HG02623 (cell line): ENCODE results near the gene BTK.

ENCODE experiments used
- ATAC-seq: cut with Tn5 transposase; IDR thresholded peaks from one replicate; pipeline ENCODE4 v1.9.1; 2021; ENCODE audit warnings: moderate library complexity; ENCODE audit not compliant: unreplicated experiment

BTK gene

DNA sequence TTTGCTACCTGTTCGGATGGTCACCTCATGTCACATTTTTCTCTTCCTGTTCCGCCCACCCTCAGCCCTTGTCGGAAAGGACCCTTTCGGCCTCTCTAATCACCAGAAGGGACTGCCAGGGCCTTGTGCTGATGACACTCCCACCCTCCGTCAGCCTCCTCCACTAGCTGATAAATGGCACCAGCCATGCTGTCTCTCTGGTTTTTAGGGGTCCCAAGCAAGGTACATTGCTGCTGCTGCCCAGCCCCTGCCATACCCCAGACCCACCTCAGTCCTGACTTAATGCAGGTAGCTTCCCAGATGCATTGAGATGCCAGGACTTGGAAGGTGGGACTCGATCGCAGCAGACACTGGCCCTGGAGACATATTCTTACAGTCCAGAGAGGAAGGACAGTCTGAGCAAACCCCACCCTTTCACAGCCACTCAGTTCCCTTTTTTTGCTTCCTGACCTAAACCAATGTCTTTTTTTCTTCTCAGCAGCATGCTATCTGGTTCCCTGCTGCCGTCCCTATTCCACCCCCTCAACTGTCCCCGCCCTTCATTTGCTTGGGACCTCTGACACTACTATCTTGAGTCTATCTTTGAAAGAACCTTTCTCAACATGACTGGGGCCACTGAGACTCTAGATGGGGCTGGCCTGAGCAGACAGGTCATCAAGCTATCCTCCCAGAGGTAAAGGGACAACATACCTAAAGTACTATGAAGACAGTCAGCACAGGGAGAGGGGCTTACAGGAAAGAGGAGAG, at the start of gene BTK:
TSS of gene BTK (minus strand) at position 397 of the 747 bp plus-strand sequence. CDS start 10,907 bp downstream, outside the sequence.
- peak; percentile 64 for ATAC-seq

DNA sequence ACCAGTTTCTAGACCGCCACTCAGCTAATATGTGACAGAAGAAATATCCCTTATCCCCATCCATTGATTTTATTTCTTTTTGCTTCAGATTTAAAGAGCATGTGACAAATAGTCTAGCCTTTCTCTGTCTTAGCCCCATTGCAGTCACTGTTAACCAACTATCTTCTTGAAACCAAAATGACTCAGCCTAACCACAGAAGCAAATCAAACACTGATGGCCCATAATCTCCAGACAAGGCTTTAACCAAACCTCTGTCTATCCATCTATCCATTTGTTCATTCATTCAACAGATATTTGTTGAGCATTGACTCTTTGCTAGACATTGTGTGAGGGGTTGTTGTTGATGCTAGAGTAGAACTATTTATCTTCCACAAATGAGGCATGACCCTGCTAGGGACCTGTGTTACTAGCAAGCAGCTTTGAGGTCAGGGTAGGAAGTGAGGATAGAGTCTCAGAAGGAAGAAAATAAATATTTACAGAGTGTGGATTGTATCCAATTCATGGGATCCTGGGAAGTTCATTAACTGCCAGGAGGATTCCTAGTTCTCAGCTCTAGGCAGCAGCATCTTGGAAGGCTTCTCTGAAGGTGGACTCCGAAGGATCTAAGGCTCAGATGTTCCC, 44.6 kb upstream of the BTK start:
- ATAC-seq = peak; percentile 92

DNA sequence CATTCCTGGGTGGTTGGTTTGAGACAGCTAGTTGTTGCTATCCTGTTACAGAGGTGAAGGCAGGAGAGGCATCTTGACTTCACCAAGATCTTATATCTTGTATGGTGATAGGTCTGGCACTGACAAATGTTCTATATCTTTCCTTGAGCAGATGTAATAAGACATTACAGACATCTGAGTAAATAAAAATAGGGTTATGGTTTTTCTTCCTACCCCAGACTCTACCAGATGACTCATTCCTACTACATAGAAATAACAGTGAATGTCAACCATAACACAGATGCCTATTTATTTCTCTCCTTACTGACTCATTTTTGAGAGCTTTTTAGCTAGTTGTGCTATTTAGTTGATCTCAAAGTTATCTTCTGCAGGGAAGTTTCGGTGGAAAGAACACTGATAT, 43.9 kb upstream of the BTK start:
- peak; percentile 57 for ATAC-seq

DNA sequence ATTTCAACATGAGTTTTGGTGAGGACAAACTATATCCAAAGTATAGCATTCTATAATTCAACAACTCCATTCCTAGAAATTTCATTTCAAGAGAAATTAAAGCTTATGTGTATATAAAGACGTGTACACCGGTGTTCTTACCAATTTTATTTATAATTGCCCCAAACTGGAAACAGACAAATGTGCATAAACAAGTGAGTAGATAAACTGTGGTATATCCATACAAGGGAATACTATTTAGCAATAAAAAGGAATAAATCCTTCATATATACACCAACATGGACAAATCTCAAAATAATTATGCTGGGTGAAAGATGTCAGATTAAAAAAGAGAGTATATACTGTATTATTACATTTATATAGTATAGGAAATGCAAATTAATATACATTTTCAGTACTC, 42.0 kb upstream of the BTK start:
- no peak for ATAC-seq

DNA sequence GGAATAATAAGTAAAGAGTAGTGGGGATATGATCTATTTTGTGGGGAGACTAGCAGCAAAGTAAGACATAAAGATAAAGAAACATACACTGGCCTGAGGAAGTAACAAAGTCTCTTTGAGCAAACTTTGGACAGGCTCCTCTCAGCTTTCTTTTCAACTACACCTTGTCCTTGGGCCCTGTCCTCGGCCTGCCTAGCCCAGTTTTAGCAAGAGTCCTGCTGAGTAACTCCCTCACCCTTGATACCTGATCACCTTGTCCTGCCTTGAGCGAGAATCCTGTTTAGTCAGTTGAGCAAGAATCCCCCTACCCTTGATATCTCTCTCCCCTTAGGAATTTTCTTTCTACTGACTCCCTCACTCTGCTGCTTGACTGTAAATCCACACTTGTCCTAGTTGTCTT, 33.5 kb upstream of the BTK start:
- ATAC-seq = no peak

DNA sequence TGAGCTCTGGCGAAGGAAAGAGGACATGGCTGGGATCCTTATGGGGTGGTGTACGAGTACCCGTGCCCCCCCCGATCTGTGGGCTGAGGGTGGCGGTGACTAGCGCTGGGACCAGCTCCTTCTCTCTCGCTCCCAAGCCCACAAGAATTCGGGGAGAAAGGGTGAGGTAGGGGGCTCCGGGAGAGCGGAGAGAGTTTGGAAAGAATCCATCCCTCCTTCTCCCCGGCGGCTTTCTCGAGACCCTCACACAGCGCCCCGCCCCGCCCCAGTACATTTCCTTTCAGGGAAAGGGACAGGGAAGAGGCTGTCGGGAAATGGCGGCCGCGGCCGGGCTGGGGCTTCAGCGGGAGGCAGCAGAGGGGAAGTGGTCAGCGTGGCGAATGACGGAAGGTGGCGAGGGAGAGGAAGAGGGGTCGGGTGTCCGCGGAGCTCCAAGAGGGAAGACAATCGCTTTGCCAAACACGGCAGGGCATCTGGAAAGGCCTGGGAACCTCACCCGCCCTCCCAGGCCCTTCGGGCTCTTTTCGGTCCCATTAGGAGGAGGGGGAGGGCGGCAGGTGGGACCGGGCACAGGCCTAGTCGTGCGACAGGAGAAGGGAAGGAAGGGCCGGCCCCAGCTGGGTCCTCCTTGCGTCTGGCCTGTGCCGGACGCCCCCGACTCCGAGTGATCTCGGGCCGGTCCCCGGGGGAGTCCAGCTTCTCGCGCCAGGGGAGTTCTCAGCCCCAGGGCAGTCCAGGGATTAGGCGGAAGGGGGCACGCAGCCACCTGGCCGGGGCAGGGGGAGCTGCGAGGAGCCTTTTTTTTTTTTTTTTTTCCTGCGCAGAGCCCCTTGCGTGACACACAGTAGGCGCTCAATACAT, 32.2 kb upstream of the BTK start:
- peak; percentile 46 for ATAC-seq

DNA sequence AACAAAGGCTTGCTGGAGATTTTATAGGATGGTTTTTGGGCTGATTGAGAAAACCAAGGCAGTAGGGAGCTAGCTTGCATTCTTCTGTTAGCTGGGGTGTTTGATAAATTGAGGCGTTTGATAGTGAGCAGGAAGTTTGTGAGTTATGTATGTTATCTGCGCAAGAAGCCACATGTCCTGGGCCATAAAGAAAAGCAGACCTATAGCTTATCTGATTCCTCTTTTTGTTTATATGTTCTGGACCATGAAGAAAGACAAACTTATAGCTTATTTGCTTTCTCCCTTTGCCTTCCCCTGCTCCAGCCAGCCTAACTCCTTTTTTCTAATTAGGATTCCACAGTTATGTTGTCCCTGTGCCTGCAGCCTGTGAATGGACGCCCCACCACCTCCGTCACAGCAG, 31.2 kb upstream of the BTK start:
- no peak for ATAC-seq

DNA sequence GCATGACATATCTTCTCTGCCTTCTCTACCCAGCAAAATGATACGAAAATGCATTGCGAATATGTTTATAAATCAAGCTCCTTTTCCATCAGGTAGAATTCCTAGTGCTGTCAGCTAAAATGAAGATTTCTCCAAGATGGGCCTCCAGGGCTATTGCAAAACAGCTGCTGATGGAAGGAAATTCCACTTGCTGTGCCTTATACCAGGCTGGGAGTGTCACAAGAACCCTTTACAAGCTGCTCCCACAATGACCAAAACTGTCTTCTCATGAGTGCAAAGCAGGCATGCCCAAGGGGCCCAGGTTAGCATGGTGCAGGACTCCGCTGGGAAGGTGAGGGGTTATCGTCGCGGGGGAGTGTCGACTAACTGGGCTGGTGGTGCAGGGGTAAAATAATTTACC, 30.7 kb upstream of the BTK start:
- ATAC-seq = no peak

DNA sequence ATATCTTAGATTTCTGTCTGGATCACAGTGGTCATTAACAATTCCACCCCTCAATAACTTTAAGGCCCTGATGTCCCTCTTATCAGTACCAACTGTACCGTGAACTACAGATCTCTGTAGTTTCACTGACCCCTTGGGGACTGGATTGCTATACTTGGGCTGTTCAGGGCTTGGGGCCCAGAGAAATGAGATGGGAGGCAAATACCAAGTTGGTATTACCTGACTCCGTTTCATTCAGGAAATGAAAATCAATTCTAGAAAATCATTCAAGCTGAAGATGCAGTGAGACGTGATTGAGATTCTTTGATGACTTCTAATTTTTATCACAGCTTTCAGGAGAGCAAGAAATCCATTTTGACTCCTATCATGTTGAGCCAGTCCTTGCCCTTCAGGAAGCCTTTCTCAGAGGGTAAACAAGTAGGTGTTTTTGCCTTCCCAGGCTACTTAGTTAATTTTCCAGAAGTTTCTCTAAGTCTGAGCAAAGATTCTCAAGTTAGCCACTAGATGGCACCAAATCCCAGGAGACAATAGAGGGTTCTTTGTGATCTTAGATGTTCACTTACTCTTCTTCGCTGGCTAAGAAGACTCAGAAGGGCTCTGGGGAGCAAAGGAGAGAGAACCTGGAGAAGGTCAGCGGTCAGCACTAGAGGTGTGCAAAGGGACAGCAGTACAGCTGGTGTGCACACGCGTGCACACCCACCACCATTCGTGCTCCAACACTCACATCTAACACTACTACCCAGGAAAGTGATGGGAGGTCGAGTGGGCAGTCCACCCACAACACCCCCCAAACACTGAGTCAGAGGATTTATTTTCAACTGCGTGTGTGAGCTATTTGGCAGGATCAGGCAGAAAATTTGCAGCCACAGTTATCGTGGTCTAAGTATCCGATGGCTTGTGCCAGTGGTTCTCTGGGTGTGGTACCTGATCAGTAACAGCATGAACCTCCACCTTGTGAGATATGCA, 29.5 kb upstream of the BTK start:
- peak; percentile 55 for ATAC-seq

DNA sequence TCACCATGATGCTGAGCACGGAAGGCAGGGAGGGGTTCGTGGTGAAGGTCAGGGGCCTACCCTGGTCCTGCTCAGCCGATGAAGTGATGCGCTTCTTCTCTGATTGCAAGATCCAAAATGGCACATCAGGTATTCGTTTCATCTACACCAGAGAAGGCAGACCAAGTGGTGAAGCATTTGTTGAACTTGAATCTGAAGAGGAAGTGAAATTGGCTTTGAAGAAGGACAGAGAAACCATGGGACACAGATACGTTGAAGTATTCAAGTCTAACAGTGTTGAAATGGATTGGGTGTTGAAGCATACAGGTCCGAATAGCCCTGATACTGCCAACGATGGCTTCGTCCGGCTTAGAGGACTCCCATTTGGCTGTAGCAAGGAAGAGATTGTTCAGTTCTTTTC, 26.0 kb upstream of the BTK start:
- ATAC-seq = no peak

DNA sequence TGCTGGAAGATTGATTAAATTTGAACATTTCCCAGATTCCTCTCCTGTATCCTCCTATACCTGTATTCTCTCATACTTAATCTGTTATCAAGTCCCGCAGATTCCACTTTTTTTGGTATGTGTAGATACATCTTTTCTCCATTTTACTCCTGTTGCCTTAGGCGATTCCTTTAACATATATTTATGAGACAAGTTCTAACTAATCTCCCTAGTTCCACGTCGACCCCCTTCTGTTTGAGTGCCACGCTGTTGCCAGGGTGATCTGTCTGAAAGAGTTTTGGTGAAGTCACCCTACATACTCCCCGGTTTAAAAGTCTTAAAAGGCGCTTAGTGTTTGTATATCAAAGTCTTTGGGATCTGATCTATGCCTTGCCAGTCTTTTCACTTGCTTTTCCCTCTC, 24.5 kb upstream of the BTK start:
- ATAC-seq = no peak

DNA sequence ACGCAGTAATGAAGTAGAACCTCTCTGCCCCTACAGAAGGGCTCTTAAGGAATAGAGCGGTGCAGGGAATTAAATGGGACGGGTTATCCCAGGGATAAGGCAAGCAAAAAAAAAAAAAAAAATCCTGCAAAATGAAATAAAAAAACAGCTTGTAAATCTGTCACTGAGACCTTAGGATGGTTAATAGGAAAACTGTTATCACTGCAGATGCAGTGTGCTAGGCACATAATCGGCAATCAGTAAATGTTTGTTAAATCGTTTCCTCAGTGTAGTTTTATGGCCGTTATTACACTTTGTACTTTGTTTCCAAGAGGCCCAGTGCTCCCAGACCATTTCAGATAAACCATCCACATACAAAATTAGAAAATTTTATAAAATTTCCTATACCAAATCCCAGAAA, 23.1 kb upstream of the BTK start:
- ATAC-seq = no peak

DNA sequence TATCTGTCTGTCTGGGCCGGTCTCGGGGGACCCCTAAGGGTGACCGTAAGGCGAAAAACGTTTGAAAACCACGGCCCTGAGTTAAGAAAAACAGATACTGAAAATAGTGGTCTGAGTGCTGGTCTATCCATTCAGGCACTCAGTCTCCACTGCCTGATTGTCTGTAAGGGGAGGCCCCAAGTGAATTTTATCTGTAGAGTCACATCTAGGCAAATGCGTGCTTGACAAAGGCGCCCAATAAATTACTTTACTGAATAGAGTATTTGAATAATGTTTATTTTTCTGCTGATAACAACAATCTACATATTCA, 22.5 kb upstream of the BTK start:
- peak; percentile 29 for ATAC-seq

DNA sequence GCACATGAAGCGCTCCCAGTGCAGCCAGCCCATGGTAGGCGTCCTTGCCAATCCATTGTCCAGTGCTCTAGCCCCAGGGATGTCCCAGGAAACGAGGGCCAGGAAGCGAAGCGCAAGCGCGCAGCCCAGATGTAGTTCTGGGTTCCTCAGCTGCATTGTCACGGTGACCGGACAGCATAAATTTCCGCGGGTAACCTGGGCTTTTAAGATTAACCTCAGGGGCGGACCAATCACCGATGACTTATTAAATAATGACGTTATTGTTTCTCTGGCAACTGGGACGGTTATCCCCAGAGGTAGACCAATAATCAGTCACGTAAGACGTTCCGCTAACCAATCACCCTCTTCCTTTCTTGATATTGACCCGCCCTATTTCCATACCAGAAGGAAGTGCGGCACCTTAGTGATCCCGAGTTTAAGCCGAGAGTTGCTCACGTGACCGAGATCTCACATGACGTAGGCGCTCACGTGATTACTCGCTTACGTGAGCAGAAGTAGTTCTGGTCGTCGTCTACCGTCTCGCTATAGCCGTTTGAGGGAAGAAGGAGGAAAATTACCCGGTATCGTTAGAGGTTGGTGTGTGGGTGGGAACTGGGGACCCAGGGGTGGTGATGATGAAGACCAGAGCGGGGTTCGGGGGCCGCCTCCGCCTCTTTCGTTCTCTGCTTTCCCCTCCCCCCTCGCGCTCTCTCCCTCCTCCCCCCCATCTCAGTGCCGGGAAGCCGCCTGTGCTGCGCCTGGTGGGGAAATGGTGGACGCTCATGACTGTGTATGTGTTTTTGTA, 21.9 kb upstream of the BTK start, which contains the start of the genes GLA and HNRNPH2:
TSS of gene GLA (minus strand) at position 178 of the 784 bp plus-strand sequence. CDS start at position 156, 22 bp downstream.
TSS of gene HNRNPH2 (plus strand) at position 475 of the 784 bp plus-strand sequence. CDS start 3,767 bp downstream, outside the sequence.
- peak; percentile 95 for ATAC-seq

DNA sequence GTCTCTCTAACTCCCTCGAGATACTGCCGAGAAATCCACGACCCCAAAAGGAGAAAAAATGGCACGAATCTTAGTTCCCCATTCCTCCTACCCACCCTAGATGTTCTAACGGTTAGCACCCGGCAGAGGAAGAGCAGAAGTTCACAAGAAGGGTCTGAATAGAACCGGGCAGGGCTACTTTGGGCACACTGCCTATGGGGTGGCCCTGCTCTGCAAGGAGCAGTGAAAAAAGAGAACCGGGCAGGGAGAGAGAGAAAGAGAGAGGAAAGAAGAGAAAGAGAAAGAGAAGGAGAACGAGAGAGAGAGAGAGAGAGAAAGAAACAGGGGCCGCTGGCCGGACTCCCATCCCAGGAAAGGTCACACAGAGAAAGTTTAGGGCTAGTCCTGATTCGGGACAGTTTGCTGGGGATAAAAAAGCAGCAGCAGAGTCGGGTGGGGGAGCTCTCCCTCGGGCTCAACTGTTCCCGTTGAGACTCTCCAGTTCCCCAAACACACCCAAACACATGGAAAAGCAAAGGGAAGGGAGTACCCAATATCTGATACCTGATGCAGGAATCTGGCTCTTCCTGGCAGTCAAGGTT, 21.3 kb upstream of the BTK start:
- no peak for ATAC-seq

DNA sequence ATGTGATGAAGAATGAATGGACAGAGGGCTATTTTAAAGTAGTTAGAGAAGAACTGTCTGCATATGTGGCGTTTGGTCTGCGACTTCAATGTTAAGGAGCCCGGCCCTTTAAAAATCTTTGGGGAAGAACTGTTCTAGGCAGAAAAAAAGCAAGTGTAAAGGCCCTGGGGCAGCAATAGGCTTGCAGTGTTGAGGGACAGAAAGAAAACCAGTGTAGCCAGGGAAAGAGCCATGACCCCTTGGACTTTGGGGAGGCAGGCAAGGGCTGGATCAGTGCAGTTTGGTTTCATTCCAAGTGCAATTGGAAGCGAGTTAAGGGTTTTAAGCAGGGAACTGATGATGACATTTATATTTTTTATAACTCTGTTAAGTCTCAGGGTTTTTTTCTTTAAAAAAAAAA, 13.8 kb upstream of the BTK start:
- ATAC-seq = no peak

DNA sequence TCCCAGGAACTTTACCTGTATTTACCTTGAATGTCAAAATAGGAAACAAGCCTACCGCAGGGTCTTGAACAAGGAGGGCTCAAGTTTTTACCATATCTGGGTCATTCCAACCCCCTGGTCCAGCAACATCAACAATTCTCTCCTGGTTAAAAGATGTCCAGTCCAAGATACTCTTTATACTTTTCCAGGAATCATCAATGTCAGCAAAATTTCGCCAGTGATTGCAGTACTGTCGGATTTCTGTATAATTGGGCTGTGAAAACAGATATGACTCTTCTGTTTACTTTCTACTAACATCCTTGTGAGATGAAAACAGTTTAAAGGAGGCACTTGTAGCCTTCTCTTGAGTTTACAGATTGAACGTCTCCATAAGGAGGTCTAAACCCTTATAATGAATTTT, 12.7 kb upstream of the BTK start:
- ATAC-seq = no peak

DNA sequence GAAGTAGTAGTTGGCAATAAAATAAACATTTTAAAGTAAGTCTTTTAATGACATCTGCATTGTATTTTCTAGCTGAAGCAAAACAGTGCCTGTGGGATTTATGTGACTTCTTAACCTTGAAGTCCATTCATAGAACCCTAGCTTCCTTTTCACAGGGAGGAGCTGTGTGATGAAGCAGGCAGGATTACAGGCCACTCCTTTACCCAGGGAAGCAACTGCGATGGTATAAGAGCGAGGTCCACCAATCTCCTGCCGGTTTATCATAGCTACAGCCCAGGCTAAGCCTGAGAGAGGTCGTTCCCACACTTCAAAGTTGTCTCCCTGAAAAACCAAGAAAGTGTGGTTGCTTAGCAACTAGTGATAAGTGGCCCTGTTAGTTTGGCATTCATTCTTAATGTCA, 11.8 kb upstream of the BTK start:
- no peak for ATAC-seq

DNA sequence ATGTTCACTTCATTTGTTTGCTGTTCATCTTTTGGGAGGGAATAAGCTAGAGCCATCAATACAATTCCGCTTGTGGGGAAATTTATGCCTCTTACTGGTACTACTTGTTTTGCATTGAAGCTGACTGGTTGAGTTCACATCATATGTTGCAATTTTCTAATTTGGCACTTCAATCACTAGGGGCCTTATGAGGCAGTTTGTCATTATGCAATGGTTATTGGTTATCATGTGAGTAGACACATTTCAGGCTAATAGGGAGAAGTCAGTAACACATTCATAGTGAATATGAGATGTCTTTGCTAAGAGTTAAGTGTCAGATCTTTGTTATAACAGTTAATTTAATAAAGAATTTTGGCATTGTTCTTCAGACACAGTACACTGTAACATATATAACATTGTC, 9.8 kb upstream of the BTK start:
- no peak for ATAC-seq
